GM19043 (cell line): ENCODE results near the gene SH2B2.
"Not testable (repeated sequence)": the region's sequence is repeated elsewhere in the genome, so short reads cannot be mapped to it uniquely, and the experiment has no call there.

ENCODE experiments used
- ATAC-seq: cut with Tn5 transposase; IDR thresholded peaks from one replicate; pipeline ENCODE4 v1.9.1; 2021; ENCODE audit warnings: low read depth; ENCODE audit not compliant: unreplicated experiment

The SH2B2 gene

GRCh38 chr7:102284891-102285539 lies 1.7 kb upstream of the SH2B2 start:
- ATAC-seq: no peak

- no peak for ATAC-seq
Observed at GRCh38 chr7:102285540-102286236, 980 bp upstream of the SH2B2 start.

GRCh38 chr7:102287111-102287980 lies 678 bp downstream of the SH2B2 start:
- ATAC-seq: no peak

- no peak for ATAC-seq
Observed at GRCh38 chr7:102287981-102288278, 1.3 kb downstream of the SH2B2 start.

GRCh38 chr7:102288285-102288930 lies 1.7 kb downstream of the SH2B2 start:
- ATAC-seq: no peak

- ATAC-seq: no peak
Observed at GRCh38 chr7:102289057-102289456, 2.4 kb downstream of the SH2B2 start.

GRCh38 chr7:102291056-102291915 lies 4.6 kb downstream of the SH2B2 start:
- peak; percentile 44 for ATAC-seq

GRCh38 chr7:102291916-102292267 lies 5.2 kb downstream of the SH2B2 start:
- ATAC-seq: no peak

GRCh38 chr7:102292813-102293798 lies 6.4 kb downstream of the SH2B2 start:
- ATAC-seq: no peak

- ATAC-seq: no peak
Observed at GRCh38 chr7:102294589-102294988, 7.9 kb downstream of the SH2B2 start.

GRCh38 chr7:102295346-102296178 lies 8.9 kb downstream of the SH2B2 start:
- ATAC-seq: no peak

GRCh38 chr7:102296179-102296438 lies 9.4 kb downstream of the SH2B2 start:
- ATAC-seq: no peak

GRCh38 chr7:102296514-102296913 lies 9.8 kb downstream of the SH2B2 start:
- ATAC-seq: no peak

GRCh38 chr7:102297487-102298218 lies 11.0 kb downstream of the SH2B2 start:
- ATAC-seq: no peak

GRCh38 chr7:102300643-102301221 lies 14.1 kb downstream of the SH2B2 start:
- no peak for ATAC-seq

GRCh38 chr7:102301367-102301766 lies 14.7 kb downstream of the SH2B2 start:
- ATAC-seq: not testable (repeated sequence)

- ATAC-seq: no peak
Observed at GRCh38 chr7:102302025-102302424, 15.4 kb downstream of the SH2B2 start.
